Activated effector memory CD4-positive, alpha-beta T cell treated with Interleukin-2 at 50 U/mL for 16 hours (primary cell): ENCODE data around the gene CHST6.
"Not testable (repeated sequence)": the region's sequence is repeated elsewhere in the genome, so short reads cannot be mapped to it uniquely, and the experiment has no call there.

ENCODE experiments used
- DNase-seq: peaks from one replicate; pipeline ENCODE4 v3.0.0-alpha.2; 2020

The CHST6 gene

DNA sequence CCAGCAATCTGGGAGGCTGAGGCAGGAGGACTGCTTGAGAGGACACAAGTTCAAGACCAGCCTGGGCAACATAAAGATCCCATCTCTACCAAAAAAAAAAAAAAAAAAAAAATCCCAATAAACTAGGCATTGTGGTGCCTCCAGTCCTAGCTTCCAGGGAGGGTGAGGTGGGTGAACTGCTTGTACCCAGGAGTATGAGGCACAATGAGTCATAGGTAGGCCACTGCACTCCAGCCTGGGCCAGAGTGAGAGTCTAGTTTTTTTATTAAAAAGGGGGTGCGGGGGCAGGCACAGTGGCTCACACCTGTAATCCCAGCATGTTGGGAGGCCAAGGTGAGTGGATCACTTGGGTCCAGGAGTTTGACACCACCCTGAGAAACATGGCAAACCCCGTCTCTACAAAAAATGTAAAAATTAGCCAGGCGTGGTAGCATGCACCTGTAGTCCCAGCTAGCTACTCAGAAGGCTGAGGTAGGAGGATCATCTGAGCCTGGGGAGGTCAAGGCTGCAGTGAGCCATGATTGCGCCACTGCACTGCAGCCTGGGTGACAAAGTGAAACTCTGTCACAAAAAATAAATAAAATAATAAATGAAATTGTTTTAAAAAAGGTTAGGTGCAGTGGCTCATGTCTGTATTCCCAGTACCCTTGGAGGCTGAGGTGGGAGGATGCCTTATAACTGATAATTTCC lies 7.8 kb upstream of the CHST6 start:
- DNase-seq = no peak

GRCh38 chr16:75501820-75502219 lies 6.6 kb upstream of the CHST6 start:
- DNase-seq = not testable (repeated sequence)

GRCh38 chr16:75501359-75501758 lies 6.1 kb upstream of the CHST6 start:
- no peak for DNase-seq

- not testable (repeated sequence) for DNase-seq
Observed at GRCh38 chr16:75498605-75499322, 3.5 kb upstream of the CHST6 start.

DNA sequence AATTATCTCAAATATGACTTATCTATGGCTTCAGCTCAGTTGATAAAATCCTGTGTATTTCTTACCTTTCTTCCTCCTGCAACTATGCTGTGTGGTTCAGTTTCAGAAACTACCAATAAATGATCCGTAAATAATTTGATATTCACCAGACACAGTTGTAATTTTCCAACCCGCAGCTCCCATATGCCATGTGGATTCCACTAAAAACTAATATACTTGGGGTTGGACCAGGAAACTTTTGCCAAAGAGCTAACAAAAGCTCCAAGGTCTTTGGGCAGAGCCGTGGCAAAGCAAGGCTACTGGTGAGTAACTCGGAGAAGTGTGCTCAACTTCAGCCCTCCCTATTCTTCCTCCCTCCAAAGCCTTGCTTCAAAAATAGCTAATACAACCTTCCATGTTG lies 2.3 kb upstream of the CHST6 start:
- DNase-seq = no peak

DNA sequence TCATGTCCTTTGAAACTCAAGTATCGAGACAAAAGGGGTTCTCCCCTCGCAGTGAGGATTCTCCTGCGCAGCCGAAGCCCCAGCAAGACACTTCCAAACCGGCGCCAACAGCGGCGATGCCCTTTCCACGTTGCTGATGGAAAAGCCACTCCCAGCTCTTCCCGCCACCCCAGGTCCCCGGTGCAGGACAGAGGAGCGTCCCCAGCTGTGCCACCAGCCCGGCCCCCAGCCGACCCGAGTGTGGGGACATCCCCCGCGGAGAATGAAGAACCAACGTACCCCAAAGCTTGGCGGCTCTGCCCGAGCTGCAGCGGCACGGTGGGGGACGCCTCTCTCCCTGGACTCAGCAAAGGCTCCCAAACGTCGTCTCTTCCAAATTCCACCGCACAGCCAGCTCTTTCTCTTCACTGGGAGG lies 573 bp downstream of the CHST6 start:
- no peak for DNase-seq

DNA sequence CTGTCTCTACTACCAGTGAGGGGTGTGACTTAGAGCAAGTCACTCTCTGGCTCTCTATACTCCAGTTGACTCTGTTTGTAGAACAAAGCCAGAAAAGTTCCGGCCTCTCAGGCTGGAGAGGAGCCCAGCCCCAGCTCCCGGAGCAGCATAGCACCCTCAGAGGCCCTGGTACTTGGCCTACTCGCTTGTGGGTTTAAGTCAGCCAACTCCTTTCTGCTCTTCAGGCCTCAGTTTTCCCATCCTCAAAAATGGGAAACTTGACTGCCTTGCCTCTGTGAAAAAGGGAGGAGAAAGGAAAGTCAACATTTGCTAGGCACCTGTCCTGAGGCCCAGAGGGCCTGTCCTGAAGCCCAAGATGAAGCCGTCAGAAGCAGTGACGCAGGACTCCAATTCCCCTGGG lies 1.1 kb downstream of the CHST6 start:
- no peak for DNase-seq

DNA sequence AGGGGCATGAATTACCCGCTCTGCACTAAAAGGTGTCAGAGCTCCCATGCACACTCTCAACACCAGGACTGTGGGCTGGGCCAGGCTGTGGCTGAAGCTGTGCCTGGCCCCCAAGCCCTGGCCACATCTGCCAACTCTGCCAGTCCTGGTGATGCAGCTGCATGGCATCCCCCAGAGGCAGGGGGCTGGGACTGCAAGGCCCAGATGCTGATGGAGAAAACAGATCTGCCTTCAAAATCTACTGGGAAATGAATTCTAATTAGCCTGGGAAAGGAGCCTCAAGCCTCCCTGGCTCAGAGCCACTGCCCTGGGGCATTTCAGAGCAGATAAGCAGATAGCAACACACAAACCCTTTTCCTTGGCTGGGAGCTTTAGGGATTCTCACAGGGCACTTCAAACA lies 3.4 kb downstream of the CHST6 start:
- DNase-seq = no peak

DNA sequence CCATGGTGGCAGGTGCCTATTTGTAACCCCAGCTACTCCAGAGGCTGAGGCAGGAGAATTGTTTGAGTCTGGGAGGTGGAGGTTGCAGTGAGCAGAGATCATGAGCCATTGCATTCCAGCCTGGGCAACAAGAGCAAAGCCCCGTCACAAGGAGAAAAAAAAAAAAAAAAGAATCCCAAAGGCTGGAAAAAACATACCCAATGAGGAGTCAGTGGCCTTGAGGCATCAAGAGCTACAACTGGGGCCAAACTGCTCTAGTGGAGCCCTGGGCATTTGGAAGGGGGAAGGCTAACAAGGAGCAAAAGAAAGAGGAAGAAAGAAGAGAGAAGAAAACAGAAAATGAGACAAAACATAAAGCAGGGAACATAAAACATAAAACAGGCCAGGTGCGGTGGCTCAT lies 6.9 kb downstream of the CHST6 start:
- DNase-seq = no peak

GRCh38 chr16:75486676-75487313 lies 8.4 kb downstream of the CHST6 start:
- DNase-seq = no peak

DNA sequence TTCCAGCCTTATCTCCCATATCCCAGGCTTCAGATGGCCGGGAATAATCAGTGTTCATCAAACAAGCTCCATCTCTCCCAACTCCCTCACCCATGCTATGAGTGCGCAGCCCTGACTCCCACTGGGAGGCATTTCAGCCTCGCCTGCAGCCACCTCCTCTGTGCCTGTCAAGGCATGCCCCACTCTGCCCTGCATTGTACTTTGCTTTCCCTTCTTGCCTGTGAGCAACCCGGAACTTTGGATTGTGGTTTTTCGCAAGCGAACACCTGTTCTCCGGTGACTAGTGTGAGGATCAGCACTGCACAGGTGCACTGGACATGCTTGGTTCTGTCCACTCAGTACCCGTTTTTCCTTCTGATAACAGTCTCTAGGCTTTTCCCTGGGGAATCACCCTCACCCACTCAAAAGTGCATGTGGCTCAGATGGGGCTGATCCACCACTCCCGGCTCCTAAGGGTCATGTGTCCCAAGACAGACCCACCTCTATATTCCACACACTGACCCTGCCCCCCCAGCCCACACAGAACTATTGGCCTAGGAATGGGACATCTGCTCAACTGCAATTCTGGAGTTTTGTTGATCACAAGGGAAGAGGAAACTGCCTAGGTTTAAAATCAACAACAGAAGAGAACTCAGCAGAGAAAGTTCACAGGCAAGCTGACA lies 9.1 kb downstream of the CHST6 start:
- no peak for DNase-seq

DNA sequence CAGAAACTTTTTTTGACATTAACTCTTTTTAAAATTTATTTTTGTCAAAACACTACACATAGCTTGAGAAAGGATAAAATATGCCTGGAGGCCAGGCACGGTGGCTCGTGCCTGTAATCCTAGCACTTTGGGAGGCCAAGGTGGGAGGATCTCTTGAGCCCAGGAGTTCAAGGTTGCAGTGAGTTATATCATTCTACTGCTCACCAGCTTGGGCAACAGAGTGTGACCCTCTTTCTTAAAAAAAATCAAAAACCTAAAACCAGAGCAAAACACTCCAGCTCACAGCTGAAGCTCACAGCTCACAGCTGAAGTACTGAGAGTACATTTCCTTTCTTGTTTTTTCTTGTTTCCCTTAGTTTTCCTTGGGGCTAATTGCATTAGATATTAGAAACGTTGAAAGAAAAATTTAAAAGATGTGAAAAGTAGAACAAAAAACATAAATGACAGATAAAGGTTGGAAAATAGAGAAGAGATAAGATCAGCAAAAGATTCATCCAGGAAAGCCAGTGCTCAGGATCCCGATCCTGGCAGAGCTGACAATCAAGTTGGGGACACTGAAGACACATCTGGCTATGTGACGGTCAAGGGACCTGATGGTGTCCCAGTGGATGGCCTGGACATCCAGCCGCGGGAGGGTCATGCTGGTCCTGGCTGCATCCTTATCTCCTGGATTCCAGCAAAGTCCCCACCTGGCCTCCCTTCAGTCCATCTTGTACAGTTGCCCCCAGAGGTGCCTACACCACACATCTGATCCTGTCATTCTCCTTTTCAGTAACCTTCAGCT lies 9.8 kb downstream of the CHST6 start:
- DNase-seq = no peak

GRCh38 chr16:75483222-75483621 lies 12.0 kb downstream of the CHST6 start:
- DNase-seq = no peak

DNA sequence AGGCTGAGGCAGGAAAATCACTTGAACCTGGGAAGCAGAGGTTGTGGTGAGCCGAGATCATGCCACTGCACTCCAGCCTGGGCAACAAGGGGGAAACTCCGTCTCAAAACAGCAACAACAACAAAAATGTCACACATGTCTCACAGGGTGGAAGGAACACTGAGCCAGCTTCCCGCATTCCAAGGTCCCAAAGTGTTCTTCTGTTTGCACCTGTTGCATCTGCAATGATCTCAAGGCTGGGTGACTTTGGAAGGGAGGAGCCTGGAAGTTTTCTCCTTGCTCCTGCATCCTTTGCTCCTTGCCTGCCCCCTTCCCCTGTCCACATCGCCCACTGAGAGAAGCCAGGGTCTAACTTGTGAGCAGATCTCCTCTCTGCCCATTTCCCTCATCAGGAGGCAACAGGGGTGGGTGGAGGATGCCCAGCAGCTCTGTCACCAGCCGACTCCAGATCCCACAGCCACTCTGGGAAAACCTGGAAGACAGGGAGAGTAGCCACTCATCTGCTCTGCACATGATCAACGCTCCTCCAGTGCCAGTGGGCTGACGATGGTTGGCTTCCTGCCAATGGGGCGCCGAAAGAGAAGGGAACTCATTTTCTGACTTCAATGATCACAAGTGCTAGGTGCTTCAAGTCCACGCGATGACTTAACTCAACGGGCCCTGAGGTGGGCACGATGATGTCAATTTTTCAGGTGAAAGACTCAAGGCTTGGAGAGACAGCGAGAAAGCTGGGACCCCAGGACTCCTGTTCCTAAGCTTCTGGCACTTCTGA lies 12.6 kb downstream of the CHST6 start:
- no peak for DNase-seq

DNA sequence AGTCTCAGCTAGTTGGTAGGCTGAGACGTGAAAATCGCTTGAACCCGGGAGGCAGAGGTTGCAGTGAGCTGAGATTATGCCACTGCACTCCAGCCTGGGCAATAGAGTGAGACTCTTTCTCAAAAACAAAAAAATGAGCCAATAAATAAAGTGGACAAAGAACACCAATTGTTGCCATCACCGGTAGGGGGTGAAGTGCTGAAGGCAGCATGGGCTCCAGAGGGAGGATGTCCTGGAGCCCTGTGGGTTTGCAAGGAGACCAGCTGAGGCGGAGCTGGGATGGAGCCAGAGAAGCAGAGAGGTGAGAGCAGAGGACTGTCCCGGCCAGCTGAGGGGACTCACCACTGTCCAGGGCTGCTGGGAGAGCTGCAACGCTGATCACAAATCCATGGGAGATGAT lies 13.8 kb downstream of the CHST6 start:
- DNase-seq = no peak

GRCh38 chr16:75479421-75479990 lies 15.7 kb downstream of the CHST6 start:
- no peak for DNase-seq

DNA sequence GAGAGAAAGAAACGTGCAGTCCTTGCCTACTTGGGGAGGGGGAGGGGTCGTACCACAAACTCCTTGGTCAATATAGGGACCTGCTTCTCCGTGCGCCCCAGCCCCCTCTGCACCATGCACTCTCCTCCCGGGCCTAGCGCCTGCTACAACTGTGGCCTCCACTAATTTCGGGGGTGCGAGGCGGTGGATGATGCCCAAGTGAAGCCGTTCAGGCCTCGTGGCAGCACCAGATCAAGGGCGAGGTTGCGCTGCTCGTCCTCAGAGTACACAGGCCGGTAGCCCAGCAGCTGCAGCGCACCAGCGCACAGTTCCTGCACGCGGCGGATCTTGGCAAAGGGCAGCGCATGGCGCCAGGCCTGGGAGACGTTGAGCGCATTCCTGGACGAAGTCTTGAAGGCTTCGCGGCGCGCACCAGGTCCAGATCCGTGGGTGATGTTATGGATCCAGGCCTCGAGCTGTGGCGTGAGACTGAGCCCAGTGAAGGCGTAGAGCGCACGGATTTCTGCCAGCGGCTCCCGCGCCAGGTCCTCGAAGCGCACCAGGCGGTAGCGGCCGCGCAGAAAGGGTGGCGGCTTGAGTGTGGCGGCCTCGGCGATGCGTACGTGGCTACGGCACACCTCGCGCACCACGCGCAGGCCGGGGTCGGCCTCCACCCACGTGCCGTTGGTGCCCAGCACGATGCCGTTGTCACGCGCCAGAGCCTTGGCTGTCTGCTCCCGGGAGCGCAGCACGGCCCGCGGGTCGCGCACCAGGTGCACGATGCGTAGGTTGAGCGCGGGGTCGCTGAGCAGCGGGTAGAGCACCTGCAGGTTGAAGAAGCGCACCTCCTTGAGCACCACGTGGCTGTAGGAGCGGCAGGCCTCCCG lies 16.5 kb downstream of the CHST6 start:
- DNase-seq = no peak

GRCh38 chr16:75477680-75478473 lies 17.4 kb downstream of the CHST6 start:
- no peak for DNase-seq

DNA sequence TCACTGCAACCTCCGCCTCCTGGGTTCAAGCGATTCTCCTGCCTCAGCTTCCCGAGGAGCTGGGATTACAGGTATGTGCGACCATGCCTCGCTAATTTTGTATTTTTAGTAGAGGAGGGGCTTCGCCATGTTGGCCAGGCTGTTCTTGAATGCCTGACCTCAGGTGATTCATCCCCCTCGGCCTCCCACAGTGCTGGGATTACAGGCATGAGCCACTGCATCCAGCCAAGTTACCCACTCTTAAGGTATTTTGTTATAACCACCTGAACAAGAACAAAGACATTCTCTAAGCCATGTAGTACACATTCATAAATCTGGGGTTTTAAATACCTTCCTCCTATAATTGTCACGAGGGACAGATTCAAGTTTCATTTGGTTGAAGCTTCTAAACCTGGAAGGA lies 18.4 kb downstream of the CHST6 start:
- DNase-seq = no peak

- DNase-seq = no peak
Observed at GRCh38 chr16:75475420-75475847, 19.8 kb downstream of the CHST6 start.
